Measurements from ENCODE around the gene SLC9A5. TPM values are rescaled to one million over a fixed set of nuclear protein-coding genes. Genes with fewer than 3 reads are reported as not detected.

Gene SLC9A5
- total and polyA plus RNA-seq, 2 donors, result 0.29 to 0.32 TPM

GRCh38 chr16:67228034-67228785 lies 20.6 kb upstream of the SLC9A5 start:
- DNase-seq (ENCODE audit: extremely low spot score), result no peak
- H3K36me3 ChIP-seq (ENCODE audit: insufficient read depth), result no peaks in the 10 kb centered on the region
- H3K4me3 ChIP-seq (ENCODE audit: low read depth, low read length), result peak overlapping the region; percentile 73
- 89% methylated on average over 9 of the region's 9 CpGs for whole genome bisulfite sequencing
- no peaks in the 10 kb centered on the region for H3K4me1 ChIP-seq (ENCODE audit: insufficient read depth)
- H3K27ac ChIP-seq (ENCODE audit: low read depth), result no peak overlapping the region

- Histone ChIP-seq H3K27ac (ENCODE audit: low read depth) (no peak overlapping the region), H3K4me3 (ENCODE audit: low read depth, low read length) (no peak overlapping the region), H3K36me3 (ENCODE audit: insufficient read depth) (no peaks in the 10 kb centered on the region), H3K4me1 (ENCODE audit: insufficient read depth) (no peaks in the 10 kb centered on the region)
- 88% methylated on average over 9 of the region's 9 CpGs for WGBS
- no peak for DNase-seq (ENCODE audit: extremely low spot score)
Measured at GRCh38 chr16:67228905-67229304, 19.9 kb upstream of the SLC9A5 start.

- H3K27ac ChIP-seq (ENCODE audit: low read depth), result no peak overlapping the region
- 93% methylated on average over 32 of the region's 32 CpGs for WGBS
- H3K4me3 ChIP-seq (ENCODE audit: low read depth, low read length), result no peak overlapping the region
- H3K36me3 ChIP-seq (ENCODE audit: insufficient read depth), result no peaks in the 10 kb centered on the region
- no peaks in the 10 kb centered on the region for H3K4me1 ChIP-seq (ENCODE audit: insufficient read depth)
- DNase-seq (ENCODE audit: extremely low spot score), result no peak
Measured at GRCh38 chr16:67229906-67230808, 18.6 kb upstream of the SLC9A5 start.

GRCh38 chr16:67230809-67231660 lies 17.7 kb upstream of the SLC9A5 start:
- Histone ChIP-seq H3K36me3 (ENCODE audit: insufficient read depth) (no peaks in the 10 kb centered on the region), H3K4me1 (ENCODE audit: insufficient read depth) (no peaks in the 10 kb centered on the region), H3K4me3 (ENCODE audit: low read depth, low read length) (no peak overlapping the region), H3K27ac (ENCODE audit: low read depth) (no peak overlapping the region)
- 86% methylated on average over 12 of the region's 12 CpGs for WGBS
- no peak for DNase-seq (ENCODE audit: extremely low spot score)

GRCh38 chr16:67233596-67233995 lies 15.2 kb upstream of the SLC9A5 start:
- H3K4me3 ChIP-seq (ENCODE audit: low read depth, low read length), result no peak overlapping the region
- WGBS, result 58% methylated on average over 7 of the region's 7 CpGs
- no peak for DNase-seq (ENCODE audit: extremely low spot score)
- no peaks in the 10 kb centered on the region for H3K4me1 ChIP-seq (ENCODE audit: insufficient read depth)
- no peaks in the 10 kb centered on the region for H3K36me3 ChIP-seq (ENCODE audit: insufficient read depth)
- H3K27ac ChIP-seq (ENCODE audit: low read depth), result no peak overlapping the region

- Histone ChIP-seq H3K4me3 (ENCODE audit: low read depth, low read length) (no peak overlapping the region), H3K4me1 (ENCODE audit: insufficient read depth) (no peaks in the 10 kb centered on the region), H3K36me3 (ENCODE audit: insufficient read depth) (no peaks in the 10 kb centered on the region), H3K27ac (ENCODE audit: low read depth) (no peak overlapping the region)
- DNase-seq (ENCODE audit: extremely low spot score), result no peak
- 93% methylated on average over 10 of the region's 10 CpGs for WGBS
Measured at GRCh38 chr16:67234180-67234597, 14.6 kb upstream of the SLC9A5 start.

GRCh38 chr16:67235816-67236562 lies 12.8 kb upstream of the SLC9A5 start:
- WGBS, result 86% methylated on average over 17 of the region's 17 CpGs
- H3K36me3 ChIP-seq (ENCODE audit: insufficient read depth), result no peaks in the 10 kb centered on the region
- DNase-seq (ENCODE audit: extremely low spot score), result no peak

GRCh38 chr16:67236563-67237395 lies 12.0 kb upstream of the SLC9A5 start:
- H3K27ac ChIP-seq (ENCODE audit: low read depth), result no peak overlapping the region
- 75% methylated on average over 50 of the region's 50 CpGs for WGBS
- no peak overlapping the region for H3K4me3 ChIP-seq (ENCODE audit: low read depth, low read length)
- DNase-seq (ENCODE audit: extremely low spot score), result no peak
- no peaks in the 10 kb centered on the region for H3K4me1 ChIP-seq (ENCODE audit: insufficient read depth)
- no peaks in the 10 kb centered on the region for H3K36me3 ChIP-seq (ENCODE audit: insufficient read depth)

More at GRCh38 chr16:67235816-67236562, 12.8 kb upstream of the SLC9A5 start:
- no peaks in the 10 kb centered on the region for H3K4me1 ChIP-seq (ENCODE audit: insufficient read depth)
- no peak overlapping the region for H3K4me3 ChIP-seq (ENCODE audit: low read depth, low read length)
- no peak overlapping the region for H3K27ac ChIP-seq (ENCODE audit: low read depth)

- H3K4me3 ChIP-seq (ENCODE audit: low read depth, low read length), result no peak overlapping the region
- WGBS, result 80% methylated on average over 16 of the region's 16 CpGs
- no peak overlapping the region for H3K27ac ChIP-seq (ENCODE audit: low read depth)
- no peaks in the 10 kb centered on the region for H3K4me1 ChIP-seq (ENCODE audit: insufficient read depth)
- DNase-seq (ENCODE audit: extremely low spot score), result no peak
- no peaks in the 10 kb centered on the region for H3K36me3 ChIP-seq (ENCODE audit: insufficient read depth)
Measured at GRCh38 chr16:67237396-67238277, 11.1 kb upstream of the SLC9A5 start.

GRCh38 chr16:67238278-67238575 lies 10.6 kb upstream of the SLC9A5 start:
- H3K4me3 ChIP-seq (ENCODE audit: low read depth, low read length), result no peak overlapping the region
- no peaks in the 10 kb centered on the region for H3K4me1 ChIP-seq (ENCODE audit: insufficient read depth)
- no peaks in the 10 kb centered on the region for H3K36me3 ChIP-seq (ENCODE audit: insufficient read depth)
- DNase-seq (ENCODE audit: extremely low spot score), result no peak
- WGBS, result 96% methylated on average over 3 of the region's 3 CpGs
- no peak overlapping the region for H3K27ac ChIP-seq (ENCODE audit: low read depth)

- H3K36me3 ChIP-seq (ENCODE audit: insufficient read depth), result no peaks in the 10 kb centered on the region
- H3K4me1 ChIP-seq (ENCODE audit: insufficient read depth), result no peaks in the 10 kb centered on the region
- H3K27ac ChIP-seq (ENCODE audit: low read depth), result no peak overlapping the region
- 90% methylated on average over 9 of the region's 9 CpGs for WGBS
- DNase-seq (ENCODE audit: extremely low spot score), result no peak
- H3K4me3 ChIP-seq (ENCODE audit: low read depth, low read length), result no peak overlapping the region
Measured at GRCh38 chr16:67238806-67239470, 9.8 kb upstream of the SLC9A5 start.

All from urinary bladder (tissue), 4 donors.